ENCODE data around the gene LETM1.

DNA sequence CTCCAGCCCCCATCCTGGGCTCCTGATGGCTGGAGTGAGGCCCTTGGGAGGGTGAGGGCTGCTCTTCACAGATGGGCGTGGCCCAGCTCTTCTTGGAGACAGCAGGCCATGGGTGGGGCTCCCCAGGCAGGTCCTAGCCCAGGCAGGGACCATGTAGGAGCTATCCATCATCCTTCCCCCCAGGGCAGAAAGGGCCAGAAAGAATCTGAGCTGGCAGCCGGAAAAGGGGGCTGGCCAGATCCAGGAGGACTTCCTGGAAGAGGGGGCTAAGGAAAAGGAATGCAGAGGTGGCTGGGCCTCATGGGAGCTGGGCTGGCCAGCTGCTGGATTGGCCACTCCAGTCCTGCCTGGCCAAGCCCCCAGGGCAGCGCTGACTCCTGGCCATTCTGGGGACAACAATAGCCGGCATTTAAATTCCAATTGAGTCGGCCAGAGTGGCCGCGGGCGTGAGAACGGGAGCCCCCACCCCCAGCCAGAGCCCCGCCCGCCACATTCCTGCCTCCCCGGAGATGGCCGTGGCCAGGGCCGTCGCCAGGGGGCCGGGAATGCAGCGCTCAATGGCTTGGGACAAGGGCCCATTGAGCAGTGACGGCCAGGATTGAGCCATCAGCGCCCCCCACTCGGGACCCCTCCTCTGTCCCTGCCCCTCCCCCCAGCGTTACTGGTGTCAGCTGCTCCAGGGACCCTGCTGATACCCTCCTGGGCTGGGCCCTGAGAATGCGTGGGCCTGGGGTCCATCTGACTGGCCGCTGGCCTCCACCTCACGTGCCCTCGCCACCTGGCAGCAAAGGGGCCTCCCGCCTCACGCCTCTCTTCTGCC, 77.9 kb downstream of the LETM1 start:
- TF ChIP-seq, protein P1, sequence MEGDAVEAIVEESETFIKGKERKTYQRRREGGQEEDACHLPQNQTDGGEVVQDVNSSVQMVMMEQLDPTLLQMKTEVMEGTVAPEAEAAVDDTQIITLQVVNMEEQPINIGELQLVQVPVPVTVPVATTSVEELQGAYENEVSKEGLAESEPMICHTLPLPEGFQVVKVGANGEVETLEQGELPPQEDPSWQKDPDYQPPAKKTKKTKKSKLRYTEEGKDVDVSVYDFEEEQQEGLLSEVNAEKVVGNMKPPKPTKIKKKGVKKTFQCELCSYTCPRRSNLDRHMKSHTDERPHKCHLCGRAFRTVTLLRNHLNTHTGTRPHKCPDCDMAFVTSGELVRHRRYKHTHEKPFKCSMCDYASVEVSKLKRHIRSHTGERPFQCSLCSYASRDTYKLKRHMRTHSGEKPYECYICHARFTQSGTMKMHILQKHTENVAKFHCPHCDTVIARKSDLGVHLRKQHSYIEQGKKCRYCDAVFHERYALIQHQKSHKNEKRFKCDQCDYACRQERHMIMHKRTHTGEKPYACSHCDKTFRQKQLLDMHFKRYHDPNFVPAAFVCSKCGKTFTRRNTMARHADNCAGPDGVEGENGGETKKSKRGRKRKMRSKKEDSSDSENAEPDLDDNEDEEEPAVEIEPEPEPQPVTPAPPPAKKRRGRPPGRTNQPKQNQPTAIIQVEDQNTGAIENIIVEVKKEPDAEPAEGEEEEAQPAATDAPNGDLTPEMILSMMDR (IDR thresholded peaks at IDR 0.05): no peak
- no peak for TF ChIP-seq POLR2A (IDR thresholded peaks at IDR 0.05)
